NCI-H2196 (cell line): ENCODE results near the gene TRIM56.
"Not testable (repeated sequence)": the region's sequence is repeated elsewhere in the genome, so short reads cannot be mapped to it uniquely, and the experiment has no call there.

Source experiments
- DNase-seq: peaks from one replicate; lab custom pipeline; 2025; ENCODE audit not compliant: unreplicated experiment; lab: John Stamatoyannopoulos, UW

Gene TRIM56

DNA sequence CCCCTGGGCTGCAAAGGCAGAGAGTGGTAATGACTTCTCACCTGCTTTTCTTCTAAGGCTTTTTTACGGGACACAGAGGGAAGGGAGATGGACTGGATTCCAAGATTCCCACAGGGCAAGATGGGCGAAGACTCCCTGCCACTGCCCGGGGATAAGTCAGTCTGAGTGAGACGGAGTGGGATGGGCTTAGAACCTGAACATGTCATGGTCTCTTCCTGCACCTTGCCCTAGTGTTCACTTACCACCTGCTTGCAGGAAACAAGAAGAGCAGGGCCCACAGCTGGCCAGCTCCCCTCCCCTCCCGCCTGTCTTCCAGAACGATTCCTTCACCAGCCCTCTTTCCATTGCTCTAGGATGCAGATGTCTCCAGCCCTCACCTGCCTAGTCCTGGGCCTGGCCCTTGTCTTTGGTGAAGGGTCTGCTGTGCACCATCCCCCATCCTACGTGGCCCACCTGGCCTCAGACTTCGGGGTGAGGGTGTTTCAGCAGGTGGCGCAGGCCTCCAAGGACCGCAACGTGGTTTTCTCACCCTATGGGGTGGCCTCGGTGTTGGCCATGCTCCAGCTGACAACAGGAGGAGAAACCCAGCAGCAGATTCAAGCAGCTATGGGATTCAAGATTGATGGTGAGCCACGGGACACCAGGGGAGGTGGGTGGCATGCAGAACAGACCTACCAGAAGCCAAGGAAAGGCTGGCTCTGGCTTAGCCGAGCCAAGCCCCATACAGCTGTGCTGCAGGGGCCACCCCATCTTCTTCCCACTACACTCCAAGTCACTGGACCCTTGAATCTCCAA, 43.0 kb downstream of the TRIM56 start:
- DNase-seq, result no peak

- no peak for DNase-seq
Observed at GRCh38 chr7:101129603-101130117, 44.4 kb downstream of the TRIM56 start.

- DNase-seq, result not testable (repeated sequence)
Observed at GRCh38 chr7:101132626-101133600, 47.6 kb downstream of the TRIM56 start.

DNA sequence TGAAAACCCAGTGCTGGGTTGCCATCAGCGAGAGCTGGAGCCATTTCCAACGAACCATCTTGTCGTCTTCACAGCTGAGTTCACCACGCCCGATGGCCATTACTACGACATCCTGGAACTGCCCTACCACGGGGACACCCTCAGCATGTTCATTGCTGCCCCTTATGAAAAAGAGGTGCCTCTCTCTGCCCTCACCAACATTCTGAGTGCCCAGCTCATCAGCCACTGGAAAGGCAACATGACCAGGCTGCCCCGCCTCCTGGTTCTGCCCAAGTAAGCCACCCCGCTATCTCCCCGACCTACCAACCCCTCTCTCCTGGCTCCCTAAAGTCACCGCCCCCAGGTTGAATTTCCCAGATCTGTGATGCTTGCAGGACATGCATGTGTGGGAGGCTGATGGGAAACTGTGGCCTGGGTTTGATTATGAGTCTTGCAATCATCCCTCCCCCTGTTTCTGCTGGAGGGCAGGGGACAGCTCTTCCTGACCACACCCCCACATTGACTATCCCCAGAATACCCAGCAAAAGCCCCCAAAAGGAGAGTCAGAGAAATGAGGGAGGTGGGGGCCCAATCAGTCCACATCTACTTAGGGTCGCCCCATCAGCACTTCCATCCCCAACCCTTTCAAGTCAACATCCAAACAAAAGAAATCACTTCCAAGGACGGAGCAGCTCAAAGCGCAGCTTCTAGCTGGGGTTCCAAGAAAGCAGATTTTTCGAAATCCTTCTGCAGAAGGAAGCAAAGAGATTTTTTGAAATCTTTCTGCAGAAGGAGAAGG, 48.5 kb downstream of the TRIM56 start:
- no peak for DNase-seq

GRCh38 chr7:101134399-101134980, 49.2 kb downstream of the TRIM56 start:
- DNase-seq, result no peak

DNA sequence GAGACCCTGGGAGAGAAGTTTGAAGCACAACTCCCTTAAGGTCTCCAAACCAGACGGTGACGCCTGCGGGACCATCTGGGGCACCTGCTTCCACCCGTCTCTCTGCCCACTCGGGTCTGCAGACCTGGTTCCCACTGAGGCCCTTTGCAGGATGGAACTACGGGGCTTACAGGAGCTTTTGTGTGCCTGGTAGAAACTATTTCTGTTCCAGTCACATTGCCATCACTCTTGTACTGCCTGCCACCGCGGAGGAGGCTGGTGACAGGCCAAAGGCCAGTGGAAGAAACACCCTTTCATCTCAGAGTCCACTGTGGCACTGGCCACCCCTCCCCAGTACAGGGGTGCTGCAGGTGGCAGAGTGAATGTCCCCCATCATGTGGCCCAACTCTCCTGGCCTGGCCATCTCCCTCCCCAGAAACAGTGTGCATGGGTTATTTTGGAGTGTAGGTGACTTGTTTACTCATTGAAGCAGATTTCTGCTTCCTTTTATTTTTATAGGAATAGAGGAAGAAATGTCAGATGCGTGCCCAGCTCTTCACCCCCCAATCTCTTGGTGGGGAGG, 52.5 kb downstream of the TRIM56 start:
- no peak for DNase-seq

DNA sequence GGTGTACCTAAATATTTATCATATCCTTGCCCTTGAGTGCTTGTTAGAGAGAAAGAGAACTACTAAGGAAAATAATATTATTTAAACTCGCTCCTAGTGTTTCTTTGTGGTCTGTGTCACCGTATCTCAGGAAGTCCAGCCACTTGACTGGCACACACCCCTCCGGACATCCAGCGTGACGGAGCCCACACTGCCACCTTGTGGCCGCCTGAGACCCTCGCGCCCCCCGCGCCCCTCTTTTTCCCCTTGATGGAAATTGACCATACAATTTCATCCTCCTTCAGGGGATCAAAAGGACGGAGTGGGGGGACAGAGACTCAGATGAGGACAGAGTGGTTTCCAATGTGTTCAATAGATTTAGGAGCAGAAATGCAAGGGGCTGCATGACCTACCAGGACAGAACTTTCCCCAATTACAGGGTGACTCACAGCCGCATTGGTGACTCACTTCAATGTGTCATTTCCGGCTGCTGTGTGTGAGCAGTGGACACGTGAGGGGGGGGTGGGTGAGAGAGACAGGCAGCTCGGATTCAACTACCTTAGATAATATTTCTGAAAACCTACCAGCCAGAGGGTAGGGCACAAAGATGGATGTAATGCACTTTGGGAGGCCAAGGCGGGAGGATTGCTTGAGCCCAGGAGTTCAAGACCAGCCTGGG, 53.1 kb downstream of the TRIM56 start:
- peak; percentile 91 for DNase-seq

GRCh38 chr7:101140339-101140699, 55.0 kb downstream of the TRIM56 start:
- DNase-seq, result no peak

DNA sequence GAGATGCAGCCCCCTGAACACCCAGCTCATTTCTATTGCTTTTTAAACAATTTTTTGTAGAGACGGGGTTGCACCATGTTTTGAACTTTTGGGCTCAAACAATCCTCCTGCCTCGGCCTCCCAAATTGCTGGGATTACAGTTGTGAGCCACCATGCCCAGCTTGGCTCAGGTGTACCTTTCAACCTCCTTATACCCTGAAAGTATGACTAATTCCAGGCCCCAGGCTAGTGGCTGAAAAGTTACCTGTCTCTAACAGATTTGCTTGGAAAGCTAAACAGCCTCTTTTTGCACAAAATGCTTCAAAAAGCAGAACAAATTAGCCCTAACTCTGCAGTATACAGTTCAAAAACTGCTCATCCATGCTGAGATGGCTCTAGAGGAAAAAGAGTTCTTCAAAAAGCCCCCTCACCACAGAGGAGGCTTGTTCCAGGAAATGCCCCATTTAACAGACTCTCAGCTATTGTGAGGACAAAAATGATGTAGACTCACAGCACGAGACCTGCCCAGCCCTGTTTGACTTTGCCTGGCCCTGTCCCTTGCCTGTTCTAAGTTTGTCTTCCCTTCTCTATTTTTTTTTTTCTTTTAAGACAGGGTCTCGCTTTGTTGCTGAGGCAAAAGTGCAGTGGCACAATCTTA, 55.6 kb downstream of the TRIM56 start:
- DNase-seq, result no peak
